Stimulated activated CD8-positive, alpha-beta memory T cell treated with anti-CD3 and anti-CD28 coated beads, Interleukin-7, amount 100 ng/mL, for 1 hour (primary cell): Measurements from ENCODE around the gene GNB5.
"Not testable (repeated sequence)": the region's sequence is repeated elsewhere in the genome, so short reads cannot be mapped to it uniquely, and the experiment has no call there.

Experiments used
- DNase-seq, 2 donors: peaks; one replicate each; pipeline ENCODE4 v3.0.0-alpha.2; 2020; ENCODE audit warnings: low read depth in 2 of 2

The GNB5 gene

DNA sequence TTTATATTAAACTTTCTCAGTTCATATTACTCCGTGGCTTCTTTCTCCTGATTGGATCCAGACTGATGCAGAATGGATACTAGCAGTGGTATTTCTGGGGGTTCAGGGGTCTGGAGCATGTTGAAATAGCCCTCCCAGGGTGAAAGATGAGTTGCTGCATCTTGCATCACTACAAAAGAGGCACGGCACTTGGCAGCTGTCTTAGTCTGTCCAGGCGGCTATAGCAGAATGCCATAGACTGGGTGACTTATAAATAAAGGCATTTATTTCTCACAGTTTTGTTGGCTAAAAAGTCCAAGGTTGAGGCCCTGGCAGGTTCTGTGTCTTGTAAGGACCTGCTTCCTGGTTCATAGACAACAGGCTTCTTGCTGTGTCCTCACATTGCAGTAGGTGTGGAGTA is 78.0 kb downstream of the GNB5 start:
- no peak for DNase-seq

DNA sequence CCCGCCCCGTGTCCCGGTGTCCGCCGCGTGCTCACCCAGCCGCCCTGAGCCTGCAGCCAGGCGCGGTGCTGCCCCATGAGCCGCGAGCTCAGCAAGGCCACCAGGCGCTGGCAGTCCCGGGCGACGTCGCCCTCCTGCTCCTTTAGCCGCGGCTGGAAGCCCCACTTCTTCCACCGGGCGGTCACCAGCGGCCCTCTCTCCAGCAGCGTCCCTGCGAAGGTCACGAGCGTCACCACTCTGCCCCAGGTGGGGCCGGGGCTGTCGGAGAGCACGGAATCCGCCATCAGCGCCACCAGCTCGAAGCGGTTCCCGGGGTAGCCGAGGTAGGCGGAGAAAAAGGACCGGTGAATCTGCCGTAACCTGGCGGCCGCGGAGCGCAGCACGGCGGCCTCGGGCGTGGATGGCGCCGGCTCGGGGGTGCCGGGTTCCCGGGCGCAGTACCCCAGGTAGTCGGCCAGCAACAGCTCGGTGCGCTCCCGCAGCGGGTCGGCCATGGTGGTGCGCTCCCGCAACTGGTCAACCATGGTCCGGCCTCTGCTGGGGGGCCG is 78.9 kb downstream of the GNB5 start:
- no peak for DNase-seq

DNA sequence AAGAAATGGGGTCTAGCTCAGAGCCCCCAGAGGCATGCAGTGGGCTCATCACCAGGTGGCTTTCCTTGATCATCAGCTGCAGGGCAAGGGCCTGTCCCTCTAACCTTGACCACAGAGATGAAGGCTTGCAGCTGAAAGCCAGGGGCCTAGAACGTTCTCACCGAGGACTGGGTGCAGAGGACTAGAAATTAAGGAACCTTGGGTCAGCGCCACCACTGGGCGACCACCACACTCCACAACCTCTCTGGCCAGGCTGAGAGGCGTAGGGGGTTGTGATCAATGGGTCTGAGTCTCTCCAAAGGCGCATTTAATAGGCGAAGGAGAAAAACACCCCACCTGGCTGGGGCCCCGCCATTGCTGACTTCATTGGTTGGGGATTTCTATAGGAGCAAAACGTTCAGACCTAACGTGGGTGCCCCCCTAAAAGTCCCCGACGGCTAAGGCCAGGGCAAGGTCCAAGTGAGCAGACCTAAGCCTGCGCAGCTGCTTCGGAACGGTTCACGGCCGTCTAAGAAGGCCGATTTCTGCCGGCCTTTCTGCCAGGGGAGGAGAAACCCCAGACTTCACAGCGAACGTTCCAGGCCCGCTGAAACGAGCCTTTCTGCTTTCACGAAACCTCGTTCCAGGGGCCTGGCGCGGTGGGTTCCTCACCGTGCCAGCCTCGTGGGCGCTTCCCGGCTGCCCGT is 79.5 kb downstream of the GNB5 start:
- DNase-seq, result no peak

- DNase-seq, result no peak
Observed at GRCh38 chr15:52109559-52110451, 81.4 kb downstream of the GNB5 start.

DNA sequence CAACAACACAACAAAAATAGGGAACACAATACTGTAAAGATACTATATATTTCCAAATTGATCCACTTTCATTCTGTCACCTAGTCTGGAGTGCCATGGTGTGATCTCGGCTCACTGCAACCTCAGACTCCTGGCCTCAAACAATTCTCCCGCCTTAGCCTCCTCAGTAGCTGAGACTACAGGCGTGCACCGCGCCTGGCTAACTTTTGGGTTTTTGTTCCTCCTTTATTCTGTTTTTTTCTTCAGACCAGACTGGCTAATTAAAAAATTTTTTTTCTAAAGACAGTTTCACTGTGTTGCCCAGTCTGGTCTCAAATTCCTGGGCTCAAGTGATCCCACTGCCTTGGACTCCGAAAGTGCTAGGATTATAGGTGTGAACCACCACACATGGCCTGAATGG is 84.0 kb downstream of the GNB5 start:
- no peak for DNase-seq

- no peak for DNase-seq
Observed at GRCh38 chr15:52106641-52107040, 84.6 kb downstream of the GNB5 start.

GRCh38 chr15:52105846-52106245 is 85.3 kb downstream of the GNB5 start:
- no peak for DNase-seq

- DNase-seq, result no peak
Observed at GRCh38 chr15:52104532-52105004, 86.6 kb downstream of the GNB5 start.

- no peak for DNase-seq
Observed at GRCh38 chr15:52103217-52104207, 87.7 kb downstream of the GNB5 start.

DNA sequence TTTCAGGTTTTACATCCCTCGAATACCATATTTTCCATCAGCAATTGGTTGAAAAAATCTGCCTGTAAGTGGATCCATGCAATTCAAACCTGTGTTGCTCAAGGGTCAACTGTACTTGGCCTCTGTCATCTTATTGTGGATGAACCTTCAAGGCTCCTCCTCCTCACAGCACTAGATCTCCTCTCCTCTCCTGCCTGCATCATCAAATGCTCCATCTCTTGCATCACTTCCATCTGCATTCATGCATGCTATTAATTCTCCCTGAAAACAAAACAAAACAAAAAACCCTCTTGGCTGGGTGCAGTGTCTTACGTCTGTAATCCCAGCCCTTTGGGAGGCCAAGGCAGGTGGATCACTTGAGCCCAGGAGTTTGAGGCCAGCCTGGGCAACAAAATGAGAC is 88.7 kb downstream of the GNB5 start:
- no peak for DNase-seq

- no peak for DNase-seq
Observed at GRCh38 chr15:52101542-52102323, 89.5 kb downstream of the GNB5 start.

DNA sequence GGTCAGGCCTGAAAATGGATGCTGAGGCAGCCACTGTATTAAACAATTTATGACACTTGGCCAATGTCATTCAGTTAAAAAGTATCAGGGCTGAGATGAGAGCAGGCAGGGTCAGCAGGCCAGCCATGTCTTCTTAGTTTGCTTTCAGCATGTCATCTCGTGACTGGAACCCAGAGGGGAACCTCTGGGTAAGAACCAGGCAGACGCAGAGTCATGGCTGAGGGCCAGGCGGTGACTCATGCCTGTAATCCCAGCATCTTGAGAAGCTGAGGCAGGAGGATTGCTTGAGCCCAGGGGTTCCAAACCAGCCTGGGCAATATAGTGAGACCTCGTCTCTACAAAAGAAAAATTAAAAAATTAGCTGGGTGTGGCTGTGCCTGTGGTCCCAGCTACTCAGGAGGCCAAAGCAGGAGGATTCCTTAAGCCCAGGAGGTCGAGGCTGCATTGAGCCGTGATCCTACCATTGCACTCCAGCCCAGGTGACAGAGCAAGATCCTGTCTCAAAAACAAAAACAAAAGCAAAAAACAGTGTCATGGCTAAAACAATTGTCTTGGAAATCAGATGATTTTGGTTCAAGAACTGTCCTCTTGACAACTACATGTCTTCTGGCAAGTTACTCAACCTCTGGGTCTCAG is 90.3 kb downstream of the GNB5 start:
- no peak for DNase-seq

- DNase-seq, result no peak
Observed at GRCh38 chr15:52099651-52100272, 91.4 kb downstream of the GNB5 start.

GRCh38 chr15:52098323-52098722 is 92.9 kb downstream of the GNB5 start:
- DNase-seq, result no peak

GRCh38 chr15:52097180-52097579 is 94.0 kb downstream of the GNB5 start:
- no peak for DNase-seq

- not testable (repeated sequence) for DNase-seq
Observed at GRCh38 chr15:52096536-52096935, 94.7 kb downstream of the GNB5 start.

DNA sequence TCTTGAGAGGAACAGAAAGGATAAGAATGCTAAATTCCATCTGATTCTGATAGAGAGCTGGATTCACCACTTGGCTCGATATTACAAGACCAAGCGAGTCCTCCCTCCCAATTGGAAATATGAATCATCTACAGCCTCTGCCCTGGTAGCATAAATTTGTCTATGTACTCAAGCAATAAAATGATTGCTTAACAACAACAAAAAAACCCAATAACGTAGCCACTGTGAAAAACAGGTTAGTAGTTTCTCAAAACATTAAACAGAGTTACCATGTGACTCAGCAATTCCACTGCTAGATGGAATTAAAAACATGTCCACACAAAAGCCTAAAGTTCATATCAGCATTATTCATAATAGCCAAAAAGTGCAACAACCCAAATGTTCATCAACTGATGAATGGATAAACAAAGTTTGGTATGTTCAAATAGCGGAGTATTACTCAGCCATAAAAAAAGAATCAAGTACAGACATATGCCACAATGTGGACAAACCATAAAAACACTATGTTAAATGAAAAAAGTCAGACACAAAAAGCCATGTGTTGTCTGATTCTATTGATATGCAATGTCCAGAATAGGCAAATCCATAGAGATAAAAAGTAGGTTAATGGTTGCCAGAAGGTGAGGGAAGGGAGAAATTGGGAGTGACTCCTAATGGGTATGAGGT is 95.5 kb downstream of the GNB5 start:
- DNase-seq, result no peak

GRCh38 chr15:52094811-52095584 is 96.2 kb downstream of the GNB5 start:
- no peak for DNase-seq
